HepG2 (cell line): ENCODE results near the gene NEGR1.

Experiments used
- FOXK2 ChIP-seq: fragments of 450-650 bp; IDR thresholded peaks from 2 replicates; pipeline ENCODE4 v1.6.1; 2016
- KLF16 ChIP-seq, 2 experiments: sonication (generic) in 1 of 2; formaldehyde crosslinking in 1 of 2; IDR thresholded peaks; 2 replicates each; pipeline versions ENCODE4 v1.6.1 to v1.8.0; 2016 to 2023; ENCODE audit warnings: missing genetic modification reagents in 2 of 2, missing compliant biosample characterization in 1 of 2
- PPARG ChIP-seq: conservative IDR thresholded peaks from 2 replicates; pipeline ENCODE4 v1.6.1; 2016; ENCODE audit warnings: missing biosample characterization, missing genetic modification reagents
- ZC3H13 ChIP-seq: sonication (generic); formaldehyde crosslinking; IDR thresholded peaks from 2 replicates; pipeline ENCODE4 v1.8.1; 2023; ENCODE audit warnings: mild to moderate bottlenecking, missing genetic modification reagents, moderate library complexity
- ZNF354B ChIP-seq: sonication (generic); formaldehyde crosslinking; IDR thresholded peaks from 2 replicates; pipeline ENCODE4 v1.8.0; 2022; ENCODE audit warnings: mild to moderate bottlenecking, missing genetic modification reagents
- TF ChIP-seq, protein P1 (sequence below): sonication (generic); formaldehyde crosslinking; IDR thresholded peaks from 2 replicates; pipeline ENCODE4 v1.5.0; 2020; ENCODE audit warnings: mild to moderate bottlenecking, missing genetic modification reagents, moderate library complexity
- TF ChIP-seq, protein P2 (sequence below): sonication (generic); formaldehyde crosslinking; IDR thresholded peaks from 2 replicates; pipeline ENCODE4 v1.4.0; 2020; ENCODE audit warnings: mild to moderate bottlenecking, missing genetic modification reagents
- TF ChIP-seq, protein P3 (sequence below): sonication (generic); formaldehyde crosslinking; IDR thresholded peaks from 2 replicates; pipeline ENCODE4 v1.4.0; 2020; ENCODE audit warnings: missing genetic modification reagents

DNA sequence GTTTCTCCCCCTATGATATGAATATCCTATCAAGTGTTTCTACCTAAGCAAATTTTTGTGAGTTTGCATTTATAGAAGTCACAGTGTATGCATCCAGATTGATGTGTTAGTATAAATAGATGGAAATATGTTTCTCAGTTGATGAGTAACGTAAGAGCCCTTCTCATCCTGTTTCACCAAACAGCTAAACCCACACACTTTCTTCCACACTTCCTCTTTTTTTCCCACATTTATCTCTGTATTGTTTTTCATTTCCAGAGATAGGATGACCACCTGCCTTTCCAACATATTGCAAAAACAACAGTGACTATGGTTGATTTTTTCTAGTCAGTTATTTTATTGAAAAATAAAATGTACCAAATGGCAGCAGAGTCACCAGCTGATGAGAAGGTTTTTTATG lies 490.1 kb downstream of the NEGR1 start:
- TF ChIP-seq ZC3H13 = no peak
- TF ChIP-seq, protein P1, sequence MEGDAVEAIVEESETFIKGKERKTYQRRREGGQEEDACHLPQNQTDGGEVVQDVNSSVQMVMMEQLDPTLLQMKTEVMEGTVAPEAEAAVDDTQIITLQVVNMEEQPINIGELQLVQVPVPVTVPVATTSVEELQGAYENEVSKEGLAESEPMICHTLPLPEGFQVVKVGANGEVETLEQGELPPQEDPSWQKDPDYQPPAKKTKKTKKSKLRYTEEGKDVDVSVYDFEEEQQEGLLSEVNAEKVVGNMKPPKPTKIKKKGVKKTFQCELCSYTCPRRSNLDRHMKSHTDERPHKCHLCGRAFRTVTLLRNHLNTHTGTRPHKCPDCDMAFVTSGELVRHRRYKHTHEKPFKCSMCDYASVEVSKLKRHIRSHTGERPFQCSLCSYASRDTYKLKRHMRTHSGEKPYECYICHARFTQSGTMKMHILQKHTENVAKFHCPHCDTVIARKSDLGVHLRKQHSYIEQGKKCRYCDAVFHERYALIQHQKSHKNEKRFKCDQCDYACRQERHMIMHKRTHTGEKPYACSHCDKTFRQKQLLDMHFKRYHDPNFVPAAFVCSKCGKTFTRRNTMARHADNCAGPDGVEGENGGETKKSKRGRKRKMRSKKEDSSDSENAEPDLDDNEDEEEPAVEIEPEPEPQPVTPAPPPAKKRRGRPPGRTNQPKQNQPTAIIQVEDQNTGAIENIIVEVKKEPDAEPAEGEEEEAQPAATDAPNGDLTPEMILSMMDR (CRISPR knock-in tag) = no peak
- TF ChIP-seq ZNF354B (CRISPR knock-in tag) = no peak
- TF ChIP-seq, protein P2, sequence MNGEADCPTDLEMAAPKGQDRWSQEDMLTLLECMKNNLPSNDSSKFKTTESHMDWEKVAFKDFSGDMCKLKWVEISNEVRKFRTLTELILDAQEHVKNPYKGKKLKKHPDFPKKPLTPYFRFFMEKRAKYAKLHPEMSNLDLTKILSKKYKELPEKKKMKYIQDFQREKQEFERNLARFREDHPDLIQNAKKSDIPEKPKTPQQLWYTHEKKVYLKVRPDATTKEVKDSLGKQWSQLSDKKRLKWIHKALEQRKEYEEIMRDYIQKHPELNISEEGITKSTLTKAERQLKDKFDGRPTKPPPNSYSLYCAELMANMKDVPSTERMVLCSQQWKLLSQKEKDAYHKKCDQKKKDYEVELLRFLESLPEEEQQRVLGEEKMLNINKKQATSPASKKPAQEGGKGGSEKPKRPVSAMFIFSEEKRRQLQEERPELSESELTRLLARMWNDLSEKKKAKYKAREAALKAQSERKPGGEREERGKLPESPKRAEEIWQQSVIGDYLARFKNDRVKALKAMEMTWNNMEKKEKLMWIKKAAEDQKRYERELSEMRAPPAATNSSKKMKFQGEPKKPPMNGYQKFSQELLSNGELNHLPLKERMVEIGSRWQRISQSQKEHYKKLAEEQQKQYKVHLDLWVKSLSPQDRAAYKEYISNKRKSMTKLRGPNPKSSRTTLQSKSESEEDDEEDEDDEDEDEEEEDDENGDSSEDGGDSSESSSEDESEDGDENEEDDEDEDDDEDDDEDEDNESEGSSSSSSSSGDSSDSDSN (CRISPR knock-in tag) = no peak
- TF ChIP-seq FOXK2 = no peak
- TF ChIP-seq KLF16 (CRISPR knock-in tag; IDR thresholded peaks at IDR 0.05) = no peak
- TF ChIP-seq PPARG = no peak
- TF ChIP-seq, protein P3, sequence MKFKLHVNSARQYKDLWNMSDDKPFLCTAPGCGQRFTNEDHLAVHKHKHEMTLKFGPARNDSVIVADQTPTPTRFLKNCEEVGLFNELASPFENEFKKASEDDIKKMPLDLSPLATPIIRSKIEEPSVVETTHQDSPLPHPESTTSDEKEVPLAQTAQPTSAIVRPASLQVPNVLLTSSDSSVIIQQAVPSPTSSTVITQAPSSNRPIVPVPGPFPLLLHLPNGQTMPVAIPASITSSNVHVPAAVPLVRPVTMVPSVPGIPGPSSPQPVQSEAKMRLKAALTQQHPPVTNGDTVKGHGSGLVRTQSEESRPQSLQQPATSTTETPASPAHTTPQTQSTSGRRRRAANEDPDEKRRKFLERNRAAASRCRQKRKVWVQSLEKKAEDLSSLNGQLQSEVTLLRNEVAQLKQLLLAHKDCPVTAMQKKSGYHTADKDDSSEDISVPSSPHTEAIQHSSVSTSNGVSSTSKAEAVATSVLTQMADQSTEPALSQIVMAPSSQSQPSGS = no peak
